Muscle layer of colon (tissue), 2 donors: Measurements from ENCODE around the gene RENBP.

ENCODE experiments used
- H3K27ac ChIP-seq: one replicate; pipeline ENCODE4 v1.7.0; 2013; ENCODE audit warnings: low read depth, mild to moderate bottlenecking, low read length, moderate library complexity
- H3K27me3 ChIP-seq, 2 donors: one replicate each; pipeline ENCODE4 v1.7.0; 2013; ENCODE audit warnings: low read length in 2 of 2, mild to moderate bottlenecking in 2 of 2; ENCODE audit not compliant: insufficient read depth in 2 of 2, control insufficient read depth in 1 of 2
- H3K36me3 ChIP-seq: one replicate; pipeline ENCODE4 v1.7.0; 2013; ENCODE audit warnings: mild to moderate bottlenecking, low read length; ENCODE audit not compliant: insufficient read depth
- H3K4me1 ChIP-seq: one replicate; pipeline ENCODE4 v1.7.0; 2013; ENCODE audit warnings: mild to moderate bottlenecking, low read length; ENCODE audit not compliant: insufficient read depth
- H3K4me3 ChIP-seq, 2 donors: one replicate each; pipeline ENCODE4 v1.7.0; 2013; ENCODE audit warnings: low read length in 2 of 2, low read depth in 1 of 2, mild to moderate bottlenecking in 1 of 2, moderate library complexity in 1 of 2
- H3K9ac ChIP-seq: one replicate; pipeline ENCODE4 v1.7.0; 2013; ENCODE audit warnings: low read length
- H3K9me3 ChIP-seq: one replicate; pipeline ENCODE4 v1.7.0; 2013; ENCODE audit warnings: mild to moderate bottlenecking, low read length
- donor health status: abdominal sarcoma.
- donor health status: Adenocarcinoma of cecum.

The RENBP gene

DNA sequence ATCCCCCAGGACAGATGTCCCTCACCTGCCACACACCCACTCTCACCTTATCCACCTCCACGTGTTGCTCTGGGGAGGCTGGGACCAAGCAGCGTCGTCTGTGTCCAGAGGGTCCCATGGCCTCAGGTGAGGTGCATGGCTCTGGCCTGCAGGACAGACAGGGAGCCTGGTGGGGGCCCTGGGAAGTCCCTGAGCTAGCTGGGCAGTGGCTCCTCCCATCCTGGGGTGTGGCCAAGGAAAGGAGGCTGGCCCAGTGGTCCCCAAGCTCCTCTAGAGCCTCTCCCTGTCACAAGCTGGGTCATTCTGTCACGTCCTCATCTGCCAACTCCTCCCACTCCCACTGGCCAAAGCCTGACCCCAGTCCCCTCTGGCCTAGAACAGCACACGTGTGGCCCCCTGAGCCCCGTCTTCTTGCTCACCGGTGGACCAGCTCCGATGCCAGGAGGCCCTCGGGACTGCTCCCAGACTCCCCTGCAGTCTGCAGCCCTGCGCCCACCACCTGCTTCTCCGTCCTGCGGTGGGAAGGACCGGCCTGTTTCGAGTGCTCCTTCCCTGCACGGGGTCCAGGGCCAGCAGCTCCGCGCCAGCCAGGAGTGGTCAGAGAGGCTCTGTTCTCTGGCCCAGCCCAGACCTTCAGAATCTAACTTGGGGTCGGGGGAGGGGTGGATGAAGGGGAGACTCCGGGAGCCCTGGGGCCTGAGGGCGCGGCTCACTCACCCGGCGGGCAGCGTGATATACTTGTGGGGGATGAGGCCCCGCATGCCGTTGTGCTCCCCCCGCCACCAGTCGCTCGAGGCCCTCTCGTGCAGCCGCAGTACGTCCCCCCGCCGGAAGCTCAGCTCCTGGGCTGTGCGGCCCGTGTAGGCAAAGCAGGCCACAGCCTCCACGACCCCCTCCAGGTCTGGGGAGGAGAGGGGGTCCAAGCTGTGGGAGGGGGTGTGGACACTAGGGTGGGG lies 35.1 kb downstream of the RENBP start:
- H3K9ac ChIP-seq = no peak overlapping the region
- H3K9me3 ChIP-seq = no peaks in the 10 kb centered on the region
- no peaks in the 10 kb centered on the region for H3K4me1 ChIP-seq
- H3K36me3 ChIP-seq = no peaks in the 10 kb centered on the region
- peaks cover 0 to 39% of the 10 kb centered on the region in 2 donors for H3K27me3 ChIP-seq
- H3K4me3 ChIP-seq = no peak overlapping the region
- no peak overlapping the region for H3K27ac ChIP-seq

DNA sequence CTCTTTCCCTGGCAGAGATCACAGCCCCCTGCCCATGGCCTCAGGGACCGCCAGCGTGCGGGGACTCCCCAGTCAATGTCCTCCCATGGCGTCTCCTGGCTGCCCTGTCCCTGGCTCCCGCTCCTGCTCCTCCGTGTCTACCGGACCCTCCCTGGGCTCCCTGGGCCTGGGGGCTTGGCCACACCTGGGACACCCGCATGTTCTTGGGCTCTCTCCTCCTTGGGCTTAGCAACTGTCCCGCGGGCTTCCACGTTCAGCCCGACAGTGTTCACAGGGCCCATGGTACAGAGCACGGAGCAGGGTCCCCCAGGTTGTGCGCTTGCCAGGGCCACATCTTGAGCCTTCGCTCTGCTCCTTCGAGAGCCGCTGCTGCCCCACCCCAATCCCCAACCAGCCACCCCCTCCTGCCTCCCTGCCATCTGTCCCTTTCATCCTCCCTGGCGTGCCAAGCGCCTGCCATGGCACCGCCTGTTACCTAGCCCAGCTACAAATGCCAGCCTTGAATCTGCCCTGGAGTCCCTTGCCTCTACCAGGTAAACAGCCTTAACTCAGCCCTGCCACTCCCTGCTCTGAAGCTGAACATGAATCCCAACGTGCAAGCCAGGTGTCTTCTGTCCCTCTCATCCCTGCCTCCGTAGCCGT lies 36.1 kb downstream of the RENBP start:
- Histone ChIP-seq H3K27ac (no peak overlapping the region), H3K27me3 (peaks cover 0 to 36% of the 10 kb centered on the region in 2 donors), H3K9me3 (no peaks in the 10 kb centered on the region), H3K4me1 (no peaks in the 10 kb centered on the region), H3K36me3 (no peaks in the 10 kb centered on the region), H3K9ac (no peak overlapping the region), H3K4me3 (no peak overlapping the region)

DNA sequence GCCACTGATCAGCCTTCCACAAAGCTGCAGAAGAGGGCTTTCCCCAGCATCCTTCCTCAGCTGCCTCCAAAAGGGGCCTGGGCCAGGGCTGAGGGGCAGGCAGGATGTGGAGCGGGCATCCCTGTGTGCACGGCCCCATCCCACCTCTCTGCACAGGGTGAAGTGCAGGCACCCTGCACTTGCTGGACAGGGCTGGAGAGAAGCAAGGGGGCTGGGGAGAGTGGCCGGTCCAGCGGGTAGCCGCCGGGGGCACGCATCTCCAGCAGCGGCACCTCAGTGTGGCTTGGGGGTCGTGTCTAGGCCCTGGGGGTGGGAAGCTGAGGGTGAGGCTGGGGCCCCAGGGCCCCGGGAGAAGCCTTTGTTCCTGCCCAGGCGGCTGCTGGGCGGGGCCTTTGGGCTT lies 37.0 kb downstream of the RENBP start:
- Histone ChIP-seq H3K9ac (no peak overlapping the region), H3K4me3 (no peak overlapping the region), H3K27me3 (peaks cover 0 to 31% of the 10 kb centered on the region in 2 donors), H3K4me1 (no peaks in the 10 kb centered on the region), H3K36me3 (no peaks in the 10 kb centered on the region), H3K9me3 (no peaks in the 10 kb centered on the region), H3K27ac (no peak overlapping the region)

DNA sequence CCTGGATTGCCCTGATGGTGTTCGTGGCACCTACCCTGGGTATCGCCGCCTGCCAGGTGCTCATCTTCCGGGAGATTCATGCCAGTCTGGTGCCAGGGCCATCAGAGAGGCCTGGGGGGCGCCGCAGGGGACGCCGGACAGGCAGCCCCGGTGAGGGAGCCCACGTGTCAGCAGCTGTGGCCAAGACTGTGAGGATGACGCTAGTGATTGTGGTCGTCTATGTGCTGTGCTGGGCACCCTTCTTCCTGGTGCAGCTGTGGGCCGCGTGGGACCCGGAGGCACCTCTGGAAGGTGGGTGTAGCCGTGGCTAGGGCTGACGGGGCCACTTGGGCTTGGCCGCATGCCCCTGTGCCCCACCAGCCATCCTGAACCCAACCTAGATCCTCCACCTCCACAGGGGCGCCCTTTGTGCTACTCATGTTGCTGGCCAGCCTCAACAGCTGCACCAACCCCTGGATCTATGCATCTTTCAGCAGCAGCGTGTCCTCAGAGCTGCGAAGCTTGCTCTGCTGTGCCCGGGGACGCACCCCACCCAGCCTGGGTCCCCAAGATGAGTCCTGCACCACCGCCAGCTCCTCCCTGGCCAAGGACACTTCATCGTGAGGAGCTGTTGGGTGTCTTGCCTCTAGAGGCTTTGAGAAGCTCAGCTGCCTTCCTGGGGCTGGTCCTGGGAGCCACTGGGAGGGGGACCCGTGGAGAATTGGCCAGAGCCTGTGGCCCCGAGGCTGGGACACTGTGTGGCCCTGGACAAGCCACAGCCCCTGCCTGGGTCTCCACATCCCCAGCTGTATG lies 38.1 kb downstream of the RENBP start:
- no peak overlapping the region for H3K4me3 ChIP-seq
- no peaks in the 10 kb centered on the region for H3K9me3 ChIP-seq
- no peaks in the 10 kb centered on the region for H3K36me3 ChIP-seq
- peaks cover 6% of the 10 kb centered on the region for H3K4me1 ChIP-seq
- H3K27me3 ChIP-seq = peaks cover 0 to 25% of the 10 kb centered on the region in 2 donors
- no peak overlapping the region for H3K27ac ChIP-seq
- no peak overlapping the region for H3K9ac ChIP-seq

DNA sequence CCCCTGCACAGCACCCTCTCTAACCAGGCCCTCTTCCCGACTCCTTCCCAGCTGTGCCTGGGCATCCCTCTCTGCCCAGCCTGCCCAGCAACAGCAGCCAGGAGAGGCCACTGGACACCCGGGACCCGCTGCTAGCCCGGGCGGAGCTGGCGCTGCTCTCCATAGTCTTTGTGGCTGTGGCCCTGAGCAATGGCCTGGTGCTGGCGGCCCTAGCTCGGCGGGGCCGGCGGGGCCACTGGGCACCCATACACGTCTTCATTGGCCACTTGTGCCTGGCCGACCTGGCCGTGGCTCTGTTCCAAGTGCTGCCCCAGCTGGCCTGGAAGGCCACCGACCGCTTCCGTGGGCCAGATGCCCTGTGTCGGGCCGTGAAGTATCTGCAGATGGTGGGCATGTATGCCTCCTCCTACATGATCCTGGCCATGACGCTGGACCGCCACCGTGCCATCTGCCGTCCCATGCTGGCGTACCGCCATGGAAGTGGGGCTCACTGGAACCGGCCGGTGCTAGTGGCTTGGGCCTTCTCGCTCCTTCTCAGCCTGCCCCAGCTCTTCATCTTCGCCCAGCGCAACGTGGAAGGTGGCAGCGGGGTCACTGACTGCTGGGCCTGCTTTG lies 38.9 kb downstream of the RENBP start:
- H3K9ac ChIP-seq = no peak overlapping the region

DNA sequence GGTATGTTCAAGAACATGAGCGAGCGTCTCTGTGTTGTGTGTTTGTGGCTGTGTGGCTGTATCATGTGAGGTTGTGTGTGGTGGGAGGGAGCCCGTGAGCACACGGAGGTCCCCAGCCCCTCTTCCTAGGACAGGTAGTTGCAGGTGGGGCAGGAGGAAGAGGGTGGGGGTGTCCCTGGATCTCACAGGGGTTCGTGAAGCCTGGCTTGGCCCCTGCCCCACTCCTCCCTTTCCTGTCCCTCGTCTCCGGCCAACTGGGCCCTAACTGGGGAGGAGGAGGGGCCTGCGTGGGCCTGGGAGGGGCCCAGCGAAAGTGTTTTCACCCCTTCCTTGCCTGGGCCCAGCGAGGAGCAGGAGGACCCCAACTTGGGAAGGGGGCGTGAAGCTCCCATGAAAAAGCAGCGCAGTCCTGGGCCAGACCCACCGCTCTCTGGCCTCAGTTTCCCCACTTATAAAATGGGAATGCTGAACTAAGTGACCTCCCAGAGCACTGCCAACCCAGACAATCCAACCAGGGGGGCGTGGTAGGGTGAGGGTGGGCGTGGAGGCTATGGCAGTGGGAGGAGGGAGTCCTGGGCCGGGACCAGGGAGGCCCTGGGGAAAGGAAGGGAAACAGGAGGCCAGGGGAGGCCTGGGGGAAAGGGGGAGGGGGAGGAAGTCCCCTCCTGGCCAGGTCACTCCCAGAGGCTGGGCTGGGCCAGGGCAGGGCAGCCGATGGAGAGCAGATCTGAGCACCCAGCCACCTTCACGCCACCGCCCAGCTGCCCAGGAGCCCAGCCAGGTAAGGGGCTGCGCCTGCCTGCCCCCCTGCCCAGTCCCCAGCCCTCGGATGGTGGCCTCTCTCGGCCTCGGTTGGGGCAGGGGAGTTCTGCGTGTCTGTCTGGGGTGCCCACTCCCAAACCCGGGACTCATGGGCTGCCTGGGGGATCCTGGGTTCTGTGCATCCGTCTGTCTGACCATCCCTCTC lies 40.2 kb downstream of the RENBP start, which contains the start of gene AVPR2:
Gene AVPR2 (plus strand): TSS at position 683 of the 967 bp plus-strand sequence. CDS start 473 bp downstream, outside the sequence.
- peaks cover 0 to 26% of the 10 kb centered on the region in 2 donors for H3K27me3 ChIP-seq
- no peak within 1 kb of the TSS for H3K9ac ChIP-seq
- no peak within 1 kb of the TSS for H3K4me3 ChIP-seq
- H3K9me3 ChIP-seq = no peaks in the 10 kb centered on the region
- no peak within 1 kb of the TSS for H3K27ac ChIP-seq
- H3K4me1 ChIP-seq = peaks cover 13% of the 10 kb centered on the region
- H3K36me3 ChIP-seq = no peaks in the 10 kb centered on the region

More for the DNA sequence above, 38.9 kb downstream of the RENBP start:
- Histone ChIP-seq H3K27me3 (peaks cover 0 to 29% of the 10 kb centered on the region in 2 donors), H3K36me3 (no peaks in the 10 kb centered on the region), H3K9me3 (no peaks in the 10 kb centered on the region), H3K4me1 (peaks cover 13% of the 10 kb centered on the region), H3K4me3 (no peak overlapping the region), H3K27ac (no peak overlapping the region)

DNA sequence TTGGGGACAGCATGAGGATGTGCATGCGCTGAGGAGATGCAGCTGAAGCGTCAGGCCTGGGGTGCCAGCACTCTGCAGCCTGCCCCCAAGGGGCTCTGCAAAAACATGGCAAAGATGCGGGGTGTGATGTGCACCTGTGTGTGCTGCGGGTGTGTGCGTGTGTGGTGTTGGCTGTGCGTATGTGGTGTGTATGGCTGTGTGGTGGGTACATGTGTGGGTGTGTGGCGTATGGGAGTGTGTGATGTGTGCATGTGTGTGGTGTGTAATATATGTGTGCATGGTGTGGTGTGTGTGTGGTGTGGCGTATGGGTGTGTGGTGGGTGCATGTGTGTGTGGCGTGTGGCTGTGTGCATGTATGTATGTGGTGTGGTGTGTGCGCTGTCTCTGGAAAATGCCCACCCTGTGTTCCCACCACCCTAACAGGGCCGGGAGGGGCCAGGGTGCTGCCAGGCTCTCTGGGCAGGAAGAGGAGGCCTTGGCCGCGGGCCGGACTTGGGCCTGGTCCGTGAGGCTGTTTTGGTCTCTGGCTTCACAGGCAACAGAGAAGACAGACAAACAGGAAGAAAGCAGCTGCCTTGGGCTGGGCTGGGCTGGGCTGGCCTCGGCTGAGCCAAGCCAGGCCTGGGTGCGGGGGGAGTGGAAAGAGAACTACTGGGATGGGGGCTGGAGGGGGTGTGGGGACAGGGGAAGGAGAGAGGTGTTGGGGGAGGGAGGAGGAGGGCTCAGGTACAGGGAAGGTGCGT lies 41.0 kb downstream of the RENBP start:
- Histone ChIP-seq H3K36me3 (no peaks in the 10 kb centered on the region), H3K4me3 (no peak overlapping the region), H3K9ac (no peak overlapping the region), H3K27ac (no peak overlapping the region), H3K4me1 (peaks cover 13% of the 10 kb centered on the region), H3K27me3 (peaks cover 0 to 20% of the 10 kb centered on the region in 2 donors), H3K9me3 (no peaks in the 10 kb centered on the region)

DNA sequence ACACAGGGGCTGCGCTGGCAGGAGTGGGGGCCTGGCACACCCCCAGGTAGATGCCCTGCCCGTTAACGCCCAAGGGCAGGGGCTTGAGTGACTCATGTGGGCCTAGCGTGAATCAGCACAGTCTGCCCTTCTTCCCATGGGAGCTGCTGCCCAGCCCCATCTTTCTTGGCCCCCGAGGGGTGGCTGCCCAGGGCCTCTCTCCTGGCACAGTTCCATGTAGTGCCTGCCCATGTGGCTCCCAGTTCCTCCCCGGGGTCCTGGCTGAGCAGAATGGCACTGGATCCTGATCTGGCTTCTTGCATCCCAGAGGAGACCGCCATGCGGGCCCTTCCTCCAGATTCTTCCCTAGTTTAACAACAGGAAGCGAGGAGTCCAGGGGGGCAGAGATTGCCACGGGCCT lies 42.1 kb downstream of the RENBP start:
- H3K27ac ChIP-seq = no peak overlapping the region
- peaks cover 0 to 20% of the 10 kb centered on the region in 2 donors for H3K27me3 ChIP-seq

DNA sequence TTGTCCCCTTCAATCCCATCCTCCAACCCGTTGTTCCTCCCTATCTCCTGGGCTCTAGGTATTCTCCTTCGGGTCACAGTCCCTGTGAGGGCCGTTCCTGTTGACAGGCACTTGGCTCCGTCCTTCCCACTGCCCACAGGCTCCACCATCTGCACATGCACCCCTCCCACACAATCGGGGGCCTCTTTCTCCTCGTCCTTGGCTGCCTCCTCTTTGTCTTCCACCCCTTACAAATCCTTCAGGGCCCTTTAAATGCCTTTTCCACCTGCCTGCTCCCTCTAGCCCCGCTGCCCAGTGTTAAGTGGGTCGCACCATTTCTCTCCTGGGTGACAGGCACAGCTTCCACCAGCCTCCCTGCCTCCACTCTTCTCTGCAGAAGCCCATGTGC lies 42.7 kb downstream of the RENBP start:
- peaks cover 13% of the 10 kb centered on the region for H3K4me1 ChIP-seq
- H3K4me3 ChIP-seq = no peak overlapping the region
- no peaks in the 10 kb centered on the region for H3K9me3 ChIP-seq
- no peak overlapping the region for H3K27ac ChIP-seq
- no peak overlapping the region for H3K9ac ChIP-seq
- peaks cover 0 to 17% of the 10 kb centered on the region in 2 donors for H3K27me3 ChIP-seq
- no peaks in the 10 kb centered on the region for H3K36me3 ChIP-seq

More for the DNA sequence above, 42.1 kb downstream of the RENBP start:
- no peak overlapping the region for H3K9ac ChIP-seq
- no peaks in the 10 kb centered on the region for H3K36me3 ChIP-seq
- H3K4me1 ChIP-seq = peaks cover 13% of the 10 kb centered on the region
- H3K9me3 ChIP-seq = no peaks in the 10 kb centered on the region
- H3K4me3 ChIP-seq = no peak overlapping the region
